ENCODE data around the gene TGIF2LX. TPM values are rescaled to one million over a fixed set of nuclear protein-coding genes. Genes with fewer than 3 reads are reported as not detected.
"Not testable (repeated sequence)": the region's sequence is repeated elsewhere in the genome, so short reads cannot be mapped to it uniquely, and the experiment has no call there.

Gene TGIF2LX
- total RNA-seq (2021; ENCODE audit: unreplicated experiment), result not detected
- polyA plus RNA-seq (2012), result not detected in 2 replicates
- Bru-seq, nascent RNA, result not detected
- BruChase-seq, experiment 1, labeled RNA remaining after a 6-hour chase, result not detected
- not detected for BruChase-seq, experiment 2, labeled RNA remaining after a 2-hour chase
- long read RNA-seq, result 0 reads

- H3K9ac ChIP-seq (ENCODE audit: low read length); BruUV-seq (replicated peaks); H3K27ac ChIP-seq (ENCODE audit: low read depth, low read length); H3K4me3 ChIP-seq (replicated peaks in 1 of 2; ENCODE audit: low read depth in 1 of 2, low read length in 2 of 2); DNase-seq (ENCODE audit: low read depth, low spot score); POLR2A ChIA-PET; H3K79me2 ChIP-seq (ENCODE audit: insufficient read depth, low read length); ATAC-seq; H3K9me2 ChIP-seq (ENCODE audit: insufficient read depth); H3K9me3 ChIP-seq (ENCODE audit: control insufficient read depth in 1 of 2, insufficient read depth in 1 of 2, low read depth in 1 of 2, low read length in 2 of 2); RAD21 ChIA-PET (ENCODE audit: low non-redundant PET in 1 of 2, low total read pairs in 2 of 2, uncharacterized antibody in 2 of 2, unreplicated experiment in 2 of 2); intact Hi-C loops (cut with micrococcal nuclease); H4K20me1 ChIP-seq (ENCODE audit: insufficient read depth); H2AFZ ChIP-seq (ENCODE audit: low read depth, low read length, poor library complexity, severe bottlenecking); H3K27me3 ChIP-seq (ENCODE audit: insufficient read depth, low read length); CTCF ChIA-PET; H3K36me3 ChIP-seq (ENCODE audit: control insufficient read depth in 1 of 2, insufficient read depth in 2 of 2, low read length in 2 of 2); H3K4me2 ChIP-seq (ENCODE audit: low read length); H3K4me1 ChIP-seq (ENCODE audit: control insufficient read depth in 1 of 2, insufficient read depth in 2 of 2, low read length in 2 of 2): not testable (repeated sequence)
These were observed at the start of gene TGIF2LX for GRCh38 chrX:89921665-89922064. Gene TGIF2LX, plus strand, starts transcription at chrX:89921908. Its CDS starts 178 bp downstream, at chrX:89922086.

GRCh38 chrX:89922338-89922934 lies 728 bp downstream of the TGIF2LX start:
- H3K79me2 ChIP-seq (ENCODE audit: insufficient read depth, low read length); POLR2A ChIA-PET; H3K9me2 ChIP-seq (ENCODE audit: insufficient read depth); RAD21 ChIA-PET (ENCODE audit: low non-redundant PET in 1 of 2, low total read pairs in 2 of 2, uncharacterized antibody in 2 of 2, unreplicated experiment in 2 of 2); DNase-seq (ENCODE audit: low read depth, low spot score); H3K27me3 ChIP-seq (ENCODE audit: insufficient read depth, low read length); H3K9ac ChIP-seq (ENCODE audit: low read length); H3K4me1 ChIP-seq (ENCODE audit: control insufficient read depth in 1 of 2, insufficient read depth in 2 of 2, low read length in 2 of 2); H3K27ac ChIP-seq (ENCODE audit: low read depth, low read length); H4K20me1 ChIP-seq (ENCODE audit: insufficient read depth); BruUV-seq (replicated peaks); H2AFZ ChIP-seq (ENCODE audit: low read depth, low read length, poor library complexity, severe bottlenecking); H3K36me3 ChIP-seq (ENCODE audit: control insufficient read depth in 1 of 2, insufficient read depth in 2 of 2, low read length in 2 of 2); H3K9me3 ChIP-seq (ENCODE audit: control insufficient read depth in 1 of 2, insufficient read depth in 1 of 2, low read depth in 1 of 2, low read length in 2 of 2); CTCF ChIA-PET; H3K4me2 ChIP-seq (ENCODE audit: low read length); intact Hi-C loops (cut with micrococcal nuclease); ATAC-seq; H3K4me3 ChIP-seq (replicated peaks in 1 of 2; ENCODE audit: low read depth in 1 of 2, low read length in 2 of 2): not testable (repeated sequence)

- H3K36me3 ChIP-seq (ENCODE audit: control insufficient read depth in 1 of 2, insufficient read depth in 2 of 2, low read length in 2 of 2); H3K9me3 ChIP-seq (ENCODE audit: control insufficient read depth in 1 of 2, insufficient read depth in 1 of 2, low read depth in 1 of 2, low read length in 2 of 2); BruUV-seq (replicated peaks); POLR2A ChIA-PET; H3K4me2 ChIP-seq (ENCODE audit: low read length); RAD21 ChIA-PET (ENCODE audit: low non-redundant PET in 1 of 2, low total read pairs in 2 of 2, uncharacterized antibody in 2 of 2, unreplicated experiment in 2 of 2); ATAC-seq; H3K9ac ChIP-seq (ENCODE audit: low read length); H3K27me3 ChIP-seq (ENCODE audit: insufficient read depth, low read length); H3K79me2 ChIP-seq (ENCODE audit: insufficient read depth, low read length); H4K20me1 ChIP-seq (ENCODE audit: insufficient read depth); H3K9me2 ChIP-seq (ENCODE audit: insufficient read depth); H2AFZ ChIP-seq (ENCODE audit: low read depth, low read length, poor library complexity, severe bottlenecking); CTCF ChIA-PET; H3K4me3 ChIP-seq (replicated peaks in 1 of 2; ENCODE audit: low read depth in 1 of 2, low read length in 2 of 2); DNase-seq (ENCODE audit: low read depth, low spot score); intact Hi-C loops (cut with micrococcal nuclease); H3K27ac ChIP-seq (ENCODE audit: low read depth, low read length); H3K4me1 ChIP-seq (ENCODE audit: control insufficient read depth in 1 of 2, insufficient read depth in 2 of 2, low read length in 2 of 2): not testable (repeated sequence)
These were observed 21.4 kb downstream of the TGIF2LX start for GRCh38 chrX:89943077-89943476.

- H3K36me3 ChIP-seq (ENCODE audit: control insufficient read depth in 1 of 2, insufficient read depth in 2 of 2, low read length in 2 of 2); intact Hi-C loops (cut with micrococcal nuclease); H3K4me3 ChIP-seq (replicated peaks in 1 of 2; ENCODE audit: low read depth in 1 of 2, low read length in 2 of 2): not testable (repeated sequence)
These were observed 43.9 kb downstream of the TGIF2LX start for GRCh38 chrX:89965588-89965987.

More at GRCh38 chrX:89965588-89965987, 43.9 kb downstream of the TGIF2LX start:
- H3K27me3 ChIP-seq (ENCODE audit: insufficient read depth, low read length); H3K4me1 ChIP-seq (ENCODE audit: control insufficient read depth in 1 of 2, insufficient read depth in 2 of 2, low read length in 2 of 2); DNase-seq (ENCODE audit: low read depth, low spot score); H3K79me2 ChIP-seq (ENCODE audit: insufficient read depth, low read length); H2AFZ ChIP-seq (ENCODE audit: low read depth, low read length, poor library complexity, severe bottlenecking); H3K27ac ChIP-seq (ENCODE audit: low read depth, low read length); H3K9ac ChIP-seq (ENCODE audit: low read length); CTCF ChIA-PET; RAD21 ChIA-PET (ENCODE audit: low non-redundant PET in 1 of 2, low total read pairs in 2 of 2, uncharacterized antibody in 2 of 2, unreplicated experiment in 2 of 2); BruUV-seq (replicated peaks); H3K9me2 ChIP-seq (ENCODE audit: insufficient read depth); H3K9me3 ChIP-seq (ENCODE audit: control insufficient read depth in 1 of 2, insufficient read depth in 1 of 2, low read depth in 1 of 2, low read length in 2 of 2); H3K4me2 ChIP-seq (ENCODE audit: low read length); ATAC-seq; POLR2A ChIA-PET; H4K20me1 ChIP-seq (ENCODE audit: insufficient read depth): not testable (repeated sequence)

All from HCT116 (cell line).